HepG2 (cell line): ENCODE measurements around the gene RAB3C. TPM values are rescaled to one million over a fixed set of nuclear protein-coding genes. Genes with fewer than 3 reads are reported as not detected.

Experiments
- ATAC-seq: fragments of 200-7000 bp; cut with Tn5 transposase; 3 replicates; pipeline ENCODE4 v1.9.1; 2020; ENCODE audit warnings: mild to moderate bottlenecking, moderate library complexity
- BruUV-seq: library from RNA; stranded (reverse); fragments of 400-500 nt; replicated peaks from 2 replicates; lab custom pipeline; 2021; lab: Mats Ljungman, UMichigan
- CTCF ChIA-PET: fragments of 300-600 bp; formaldehyde crosslinking; extraction: SDS; loops from one replicate; lab custom pipeline; 2021; ENCODE audit warnings: low total read pairs, inconsistent platforms, low intra/inter-chr PET ratio; lab: Yijun Ruan, JAX
- POLR2A ChIA-PET: fragments of 350-600 bp; sonication (Branson Sonifier 250); formaldehyde crosslinking; loops from one replicate; lab custom pipeline; 2020; ENCODE audit warnings: antibody characterized with exemption, inconsistent platforms; lab: Yijun Ruan, JAX
- DNase-seq: peaks from one replicate; pipeline ENCODE4 v3.0.0-alpha.2; 2015; ENCODE audit warnings: low spot score
- FAIRE-seq: peaks from 3 replicates; lab custom pipeline; 2011; peaks lifted over from hg19 to GRCh38; lab: Jason Lieb, UNC
- H2AFZ ChIP-seq: one replicate; pipeline ENCODE4 v1.6.1; 2011; ENCODE audit warnings: low read length, inconsistent platforms
- H3K27ac ChIP-seq: fragments of 300-600 bp; 3 replicates; pipeline ENCODE4 v1.8.0; 2011; ENCODE audit warnings: mixed run types, mild to moderate bottlenecking, mixed read lengths, low read length, inconsistent platforms; ENCODE audit not compliant: insufficient read depth; ENCODE audit errors: extremely low read length
- H3K27me3 ChIP-seq, 2 experiments: fragments of 200-600 bp in 1 of 2; 2 replicates in 1 of 2; 3 replicates in 1 of 2; pipeline versions ENCODE4 v1.6.0 to v1.8.0; 2011; ENCODE audit warnings: low read length in 2 of 2, mild to moderate bottlenecking in 2 of 2, moderate library complexity in 2 of 2, inconsistent platforms in 1 of 2; ENCODE audit not compliant: insufficient read depth in 2 of 2, control insufficient read depth in 1 of 2
- H3K36me3 ChIP-seq, 2 experiments: fragments of 200-600 bp in 1 of 2; replicated peaks in 1 of 2; 2 replicates in 1 of 2; 3 replicates in 1 of 2; pipeline versions ENCODE4 v1.5.1 to v1.8.0; 2011; ENCODE audit warnings: low read length in 2 of 2, inconsistent platforms in 1 of 2; ENCODE audit not compliant: insufficient read depth in 2 of 2, control insufficient read depth in 1 of 2
- H3K4me1 ChIP-seq: 2 replicates; pipeline ENCODE4 v1.5.1; 2012; ENCODE audit warnings: low read length, inconsistent platforms; ENCODE audit not compliant: insufficient read depth
- H3K4me2 ChIP-seq: 2 replicates; pipeline ENCODE4 v1.6.0; 2011; ENCODE audit warnings: low read depth, low read length, inconsistent platforms
- H3K4me3 ChIP-seq, 3 experiments: fragments of 200-600 bp in 1 of 3; sonication (generic), shearing (Covaris generic) in 1 of 3; replicated peaks in 1 of 3; 2 replicates each; pipeline ENCODE4 v1.5.1; 2011 to 2016; ENCODE audit warnings: low read length in 3 of 3, inconsistent platforms in 2 of 3, low read depth in 2 of 3, mild to moderate bottlenecking in 2 of 3, control low read depth in 1 of 3, mixed read lengths in 1 of 3; ENCODE audit not compliant: insufficient read depth in 1 of 3
- H3K79me2 ChIP-seq: one replicate; pipeline ENCODE4 v1.6.1; 2011; ENCODE audit warnings: low read length, inconsistent platforms; ENCODE audit not compliant: insufficient read depth
- H3K9ac ChIP-seq: 2 replicates; pipeline ENCODE4 v1.6.0; 2011; ENCODE audit warnings: mild to moderate bottlenecking, low read depth, low read length, inconsistent platforms; ENCODE audit not compliant: insufficient read depth
- H3K9me3 ChIP-seq: 2 replicates; pipeline ENCODE4 v1.5.1; 2012; ENCODE audit warnings: mild to moderate bottlenecking, low read length
- H4K20me1 ChIP-seq: 2 replicates; pipeline ENCODE4 v1.6.0; 2011; ENCODE audit warnings: inconsistent platforms, mild to moderate bottlenecking, low read length, moderate library complexity; ENCODE audit not compliant: insufficient read depth
- ARNT ChIP-seq: fragments of 450-650 bp; IDR thresholded peaks from 2 replicates; pipeline ENCODE4 v1.6.1; 2017
- ATF2 ChIP-seq: sonication (generic); formaldehyde crosslinking; IDR thresholded peaks from 2 replicates; pipeline ENCODE4 v1.4.0; 2020; ENCODE audit warnings: missing genetic modification reagents
- BHLHE40 ChIP-seq: IDR thresholded peaks from 2 replicates; pipeline ENCODE4 v1.6.1; 2011; ENCODE audit warnings: low read length, improper control_type of control experiment
- FOXK2 ChIP-seq: fragments of 450-650 bp; IDR thresholded peaks from 2 replicates; pipeline ENCODE4 v1.6.1; 2016
- HDAC1 ChIP-seq: sonication (generic); formaldehyde crosslinking; IDR thresholded peaks from 2 replicates; pipeline ENCODE4 v1.5.1; 2020; ENCODE audit warnings: mild to moderate bottlenecking, missing genetic modification reagents
- THRA ChIP-seq: sonication (generic); formaldehyde crosslinking; IDR thresholded peaks from 2 replicates; pipeline ENCODE4 v1.4.0; 2020; ENCODE audit warnings: missing genetic modification reagents, borderline replicate concordance
- ZEB1 ChIP-seq: IDR thresholded peaks from 2 replicates; pipeline ENCODE4 v1.6.1; 2012; ENCODE audit warnings: mild to moderate bottlenecking, low read depth, inconsistent platforms; ENCODE audit not compliant: insufficient replicate concordance
- ZNF124 ChIP-seq: sonication (generic); formaldehyde crosslinking; IDR thresholded peaks from 2 replicates; pipeline ENCODE4 v1.4.0; 2020; ENCODE audit warnings: missing genetic modification reagents
- ZNF577 ChIP-seq: sonication (generic); formaldehyde crosslinking; IDR thresholded peaks from 2 replicates; pipeline ENCODE4 v1.4.0; 2020; ENCODE audit warnings: mild to moderate bottlenecking, low read depth, missing genetic modification reagents, borderline replicate concordance
- ZNF678 ChIP-seq: sonication (generic); formaldehyde crosslinking; IDR thresholded peaks from 2 replicates; pipeline ENCODE4 v1.4.0; 2020; ENCODE audit warnings: mild to moderate bottlenecking, missing genetic modification reagents
- ZNF740 ChIP-seq: sonication (generic); formaldehyde crosslinking; IDR thresholded peaks from 2 replicates; pipeline ENCODE4 v1.4.0; 2020; ENCODE audit warnings: missing genetic modification reagents
- ZNF784 ChIP-seq: sonication (generic); formaldehyde crosslinking; IDR thresholded peaks from 2 replicates; pipeline ENCODE4 v1.5.1; 2020; ENCODE audit warnings: missing genetic modification reagents, mild to moderate bottlenecking, borderline replicate concordance
- WGBS: methylation state at CpG from one replicate; pipeline ENCODE4 v1.1.6; 2017; ENCODE audit warnings: low lambda C conversion rate; 5-methylcytosine and 5-hydroxymethylcytosine counted together
- in situ Hi-C: cut with HindIII; loops from 2 replicates; pipeline ENCODE4 v1.10.0; 2017; ENCODE audit warnings: low pct_unique_long_range_greater_than_20kb; ENCODE audit not compliant: extremely low pct_ligation_motif_present
- intact Hi-C: fragments of 100-400 bp; cut with micrococcal nuclease; formaldehyde crosslinking; loops from one replicate; pipeline ENCODE4 v1.10.0; 2022; ENCODE audit not compliant: unreplicated experiment
- polyA plus RNA-seq, 8 experiments: library from polyadenylated mRNA; depleted of rRNA in 3 of 8; stranded (reverse) in 7 of 8; unstranded in 1 of 8; fragments of >200 nt; fragmentation: Illumina TruSeq in 4 of 8; extraction: Trizol in 4 of 8; gene quantifications; 2 replicates each; pipeline versions ENCODE4 v1.2.1 to v1.2.3, GENCODE V29; 2011 to 2016; ENCODE audit warnings: low read depth in 4 of 8, missing spikeins in 1 of 8, mixed read lengths in 1 of 8; ENCODE audit not compliant: insufficient read depth in 1 of 8
- total RNA-seq, 5 experiments: library from RNA; depleted of rRNA; stranded (reverse); fragments of >200 nt; fragmentation: Illumina TruSeq; extraction: Trizol; gene quantifications; 2 replicates each; pipeline ENCODE4 v1.2.3, GENCODE V29; 2016; ENCODE audit warnings: low read depth in 1 of 5

Gene RAB3C
- total and polyA plus RNA-seq, 2 of the 13 experiments (the other 11 are each of a cell fraction or from before 2014, with no cell fraction given): not detected

- H3K9me3 ChIP-seq: no peaks in the 10 kb centered on the region
- ATAC-seq: no peak
- ChIA-PET CTCF (no interaction called here), POLR2A (no interaction called here)
- TF ChIP-seq FOXK2 (no peak), BHLHE40 (no peak), ZNF740 (no peak), ZNF678 (no peak), ZNF124 (CRISPR knock-in tag) (no peak), ARNT (no peak), ZNF784 (no peak), ATF2 (CRISPR knock-in tag) (no peak), ZEB1 (no peak), ZNF577 (no peak), THRA (no peak), HDAC1 (no peak)
- no peak overlapping the region for H3K9ac ChIP-seq
- no peaks in the 10 kb centered on the region for H3K4me1 ChIP-seq
- no peak for FAIRE-seq
- no peak overlapping the region for H3K4me3 ChIP-seq
- H3K4me2 ChIP-seq: no peak overlapping the region
- H3K36me3 ChIP-seq: no peaks in the 10 kb centered on the region
- no peak for DNase-seq
- no TSS peak for BruUV-seq
- no peak overlapping the region for H3K27ac ChIP-seq
- intact Hi-C loops (no loop called here), in situ Hi-C loops (no loop called here)
- H2AFZ ChIP-seq: no peak overlapping the region
- H3K79me2 ChIP-seq: no peaks in the 10 kb centered on the region
- H4K20me1 ChIP-seq: no peaks in the 10 kb centered on the region
- H3K27me3 ChIP-seq: no peaks in the 10 kb centered on the region; a peak in 1 of 5 replicates
- 4% methylated on average over 3 of the region's 3 CpGs for WGBS
Measured at GRCh38 chr5:58787987-58788386, 205.1 kb downstream of the RAB3C start.
